ENCODE results near the gene WFDC11. TPM values are rescaled to one million over a fixed set of nuclear protein-coding genes. Genes with fewer than 3 reads are reported as not detected.

WFDC11 gene
- total RNA-seq, 2 experiments from 2014 or later: not detected

Small RNAs within 50 kb of the gene (microRNA-seq; reads per million reads assigned to microRNA genes)
- gene MIR3617: not detected

Other genes starting within 250 kb of the WFDC11 start
- not detected for gene WFDC2, start 200.5 kb downstream of the WFDC11 start, total RNA-seq
- not detected for gene SPINT3, start 154.6 kb downstream of the WFDC11 start, total RNA-seq
- not detected for gene WFDC6, start 130.8 kb downstream of the WFDC11 start, total RNA-seq
- not detected for gene EPPIN, start 122.8 kb downstream of the WFDC11 start, total RNA-seq
- not detected for gene WFDC8, start 91.0 kb downstream of the WFDC11 start, total RNA-seq
- gene WFDC10A, start 40.5 kb downstream of the WFDC11 start, total RNA-seq: not detected
- not detected for gene WFDC9, start 39.0 kb downstream of the WFDC11 start, total RNA-seq
- gene WFDC13, start 31.8 kb upstream of the WFDC11 start, total RNA-seq: not detected
- gene WFDC10B, start 34.8 kb upstream of the WFDC11 start, total RNA-seq: not detected
- gene SPINT4, start 52.1 kb upstream of the WFDC11 start, total RNA-seq: not detected
- gene WFDC3, start 121.6 kb upstream of the WFDC11 start, total RNA-seq: not detected
- 10 to 100 TPM; 30.5 to 32.7 TPM for gene DNTTIP1, start 121.7 kb upstream of the WFDC11 start, total RNA-seq
- 100 to 1,000 TPM; 206 to 219 TPM for gene UBE2C, start 142.4 kb upstream of the WFDC11 start, total RNA-seq
- not detected for gene TNNC2, start 157.1 kb upstream of the WFDC11 start, total RNA-seq
- 1 to 10 TPM in 1 of 2 experiments, under 1 TPM in 1; 0.96 to 1.1 TPM for gene SNX21, start 163.6 kb upstream of the WFDC11 start, total RNA-seq
- gene ACOT8, start 187.2 kb upstream of the WFDC11 start, total RNA-seq: 10 to 100 TPM; 36.1 TPM
- 1 to 10 TPM; 4.5 to 6.5 TPM for gene ZSWIM3, start 187.4 kb upstream of the WFDC11 start, total RNA-seq
- gene ZSWIM1, start 211.0 kb upstream of the WFDC11 start, total RNA-seq: 1 to 10 TPM; 2.2 to 4.4 TPM
- 1 to 10 TPM in 1 of 2 experiments, under 1 TPM in 1; 0.55 to 1.2 TPM for gene SPATA25, start 217.4 kb upstream of the WFDC11 start, total RNA-seq
- 1 to 10 TPM in 1 of 2 experiments, under 1 TPM in 1; 0.91 to 1.9 TPM for gene NEURL2, start 221.0 kb upstream of the WFDC11 start, total RNA-seq
- gene CTSA, start 221.1 kb upstream of the WFDC11 start, total RNA-seq: 10 to 100 TPM; 55.5 to 69.6 TPM
- 1 to 10 TPM; 3.2 to 3.3 TPM for gene PLTP, start 241.9 kb upstream of the WFDC11 start, total RNA-seq